ENCODE data around the gene FEN1. TPM values are rescaled to one million over a fixed set of nuclear protein-coding genes. Genes with fewer than 3 reads are reported as not detected.

The FEN1 gene
- total RNA-seq, 1 donor from 2014 or later, result 23.9 TPM

DNA sequence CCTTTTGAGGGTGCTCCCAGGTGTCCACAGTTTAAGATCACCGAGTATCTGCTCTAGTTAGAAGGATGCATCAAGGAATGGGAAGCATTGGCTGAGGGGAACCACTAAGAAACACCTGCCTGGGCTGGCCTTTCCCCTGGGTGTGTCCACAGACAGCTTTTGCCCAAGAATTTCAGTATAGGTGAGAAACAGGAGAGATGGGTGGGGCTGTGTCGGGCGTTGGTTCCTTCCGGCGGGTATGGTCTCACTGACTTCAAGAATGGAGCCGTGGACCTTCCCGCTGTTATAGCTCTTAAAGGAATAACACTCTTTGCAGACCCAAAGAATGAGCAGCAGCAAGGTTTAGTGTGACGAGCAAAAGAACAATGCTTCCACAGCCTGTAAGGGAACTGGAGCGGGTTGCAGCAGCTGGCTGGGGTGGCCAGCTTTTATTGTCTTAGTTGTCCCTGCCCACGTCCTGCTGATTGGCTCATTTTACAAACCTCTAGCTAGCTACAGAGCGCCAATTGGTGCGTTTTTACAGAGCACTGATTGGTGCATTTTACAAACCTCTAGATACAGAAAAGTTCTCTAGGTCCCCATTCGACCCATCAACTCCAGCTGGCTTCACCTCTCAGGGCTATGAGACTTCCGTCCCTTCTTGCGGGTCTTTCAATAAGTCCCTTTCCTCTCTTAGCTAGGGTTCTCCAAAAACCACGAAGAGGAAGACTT is 21.7 kb downstream of the FEN1 start:
- no peak for DNase-seq
- Mint-ChIP-seq H3K9me3 (no peaks in the 10 kb centered on the region), H3K4me1 (peaks cover 16% of the 10 kb centered on the region), H3K4me3 (peak overlapping the region; percentile 92), H3K27me3 (peaks cover 4% of the 10 kb centered on the region), H3K27ac (peak overlapping the region; percentile 87), H3K36me3 (ENCODE audit: low read depth) (peaks cover 11% of the 10 kb centered on the region)
- POLR2A ChIA-PET, result interaction anchor here (0.6 to 4.0 kb wide), 23 partner anchors 8 to 1037 kb away, joined by 3 to 61 read pairs (median 5); partner anchors contain the start of genes AHNAK, FADS2, FEN1 and FTH1
- ATAC-seq (ENCODE audit: low read depth), result peak; percentile 18
- TF ChIP-seq, protein P1, sequence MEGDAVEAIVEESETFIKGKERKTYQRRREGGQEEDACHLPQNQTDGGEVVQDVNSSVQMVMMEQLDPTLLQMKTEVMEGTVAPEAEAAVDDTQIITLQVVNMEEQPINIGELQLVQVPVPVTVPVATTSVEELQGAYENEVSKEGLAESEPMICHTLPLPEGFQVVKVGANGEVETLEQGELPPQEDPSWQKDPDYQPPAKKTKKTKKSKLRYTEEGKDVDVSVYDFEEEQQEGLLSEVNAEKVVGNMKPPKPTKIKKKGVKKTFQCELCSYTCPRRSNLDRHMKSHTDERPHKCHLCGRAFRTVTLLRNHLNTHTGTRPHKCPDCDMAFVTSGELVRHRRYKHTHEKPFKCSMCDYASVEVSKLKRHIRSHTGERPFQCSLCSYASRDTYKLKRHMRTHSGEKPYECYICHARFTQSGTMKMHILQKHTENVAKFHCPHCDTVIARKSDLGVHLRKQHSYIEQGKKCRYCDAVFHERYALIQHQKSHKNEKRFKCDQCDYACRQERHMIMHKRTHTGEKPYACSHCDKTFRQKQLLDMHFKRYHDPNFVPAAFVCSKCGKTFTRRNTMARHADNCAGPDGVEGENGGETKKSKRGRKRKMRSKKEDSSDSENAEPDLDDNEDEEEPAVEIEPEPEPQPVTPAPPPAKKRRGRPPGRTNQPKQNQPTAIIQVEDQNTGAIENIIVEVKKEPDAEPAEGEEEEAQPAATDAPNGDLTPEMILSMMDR (IDR thresholded peaks at IDR 0.05), result no peak
- CTCF ChIA-PET, result interaction anchor here (0.6 to 5.0 kb wide), 13 partner anchors 9 to 496 kb away, joined by 3 to 58 read pairs (median 4); partner anchors contain the start of genes CYB561A3 and FADS2
- intact Hi-C loops (cut with micrococcal nuclease), result loop anchor here (2.0 to 10.0 kb wide), 2 partner anchors 20 to 230 kb away; partner anchors contain the start of gene SYT7

DNA sequence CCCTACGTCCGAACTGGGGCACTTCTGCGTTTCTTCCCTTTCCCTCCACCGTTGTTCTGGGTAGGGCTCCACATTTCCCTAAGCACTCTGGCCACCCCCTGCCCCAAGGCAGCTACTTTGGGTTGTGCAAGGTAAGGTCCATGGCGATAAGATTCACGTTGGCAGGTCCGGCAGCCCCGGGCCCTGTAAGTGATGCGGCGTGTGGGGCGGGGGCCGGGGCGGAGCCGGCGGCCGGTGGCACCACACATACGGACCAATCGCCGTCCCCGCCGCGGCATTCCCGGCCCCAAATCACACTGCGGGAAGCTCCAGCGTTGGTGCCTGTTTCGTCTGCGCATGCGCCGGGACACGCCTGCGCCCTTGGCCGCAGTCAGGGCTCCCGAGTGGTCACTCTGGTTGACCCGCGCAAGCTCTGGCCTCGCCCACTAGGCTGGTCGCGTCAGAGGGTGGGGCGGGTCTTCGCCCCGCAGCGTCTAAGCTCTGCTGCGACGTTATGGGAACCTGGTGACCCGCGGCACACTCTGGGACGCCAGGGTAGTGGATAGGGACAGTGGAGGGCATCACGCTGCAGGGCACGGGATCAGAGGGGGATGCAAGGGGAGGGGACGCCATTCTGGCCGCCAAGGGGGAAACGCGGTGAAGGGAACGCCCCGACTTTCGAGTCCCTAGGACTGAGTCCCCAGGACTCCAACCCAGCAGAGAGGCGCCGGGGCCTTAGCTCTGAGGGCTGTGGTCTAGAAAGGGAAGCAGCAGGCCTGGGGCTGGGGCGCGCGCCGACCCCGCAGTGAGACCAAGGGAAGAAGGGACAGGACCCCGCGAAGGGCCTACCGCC is 22.5 kb downstream of the FEN1 start:
- POLR2A ChIA-PET, result interaction anchor here (0.6 to 4.0 kb wide), 29 partner anchors 8 to 1037 kb away, joined by 3 to 61 read pairs (median 4); partner anchors contain the start of genes AHNAK, ASRGL1, FADS2 and FEN1
- H3K4me3 Mint-ChIP-seq, result peak overlapping the region; percentile 92
- intact Hi-C loops (cut with micrococcal nuclease), result loop anchor here (1.0 to 10.0 kb wide), 5 partner anchors 20 to 230 kb away; partner anchors contain the start of genes FADS3, FEN1, SYT7 and TMEM258
- TF ChIP-seq, protein P1 (IDR thresholded peaks at IDR 0.05), result no peak
- H3K4me1 Mint-ChIP-seq, result peaks cover 16% of the 10 kb centered on the region
- peaks cover 8% of the 10 kb centered on the region for H3K36me3 Mint-ChIP-seq (ENCODE audit: low read depth)
- CTCF ChIA-PET, result interaction anchor here (0.6 to 5.0 kb wide), 16 partner anchors 9 to 496 kb away, joined by 3 to 58 read pairs (median 4); partner anchors contain the start of genes CYB561A3 and FADS2
- peak; percentile 58 for ATAC-seq (ENCODE audit: low read depth)
- peaks cover 4% of the 10 kb centered on the region for H3K27me3 Mint-ChIP-seq
- peak overlapping the region; percentile 87 for H3K27ac Mint-ChIP-seq
- no peaks in the 10 kb centered on the region for H3K9me3 Mint-ChIP-seq
- peak; percentile 65 for DNase-seq

DNA sequence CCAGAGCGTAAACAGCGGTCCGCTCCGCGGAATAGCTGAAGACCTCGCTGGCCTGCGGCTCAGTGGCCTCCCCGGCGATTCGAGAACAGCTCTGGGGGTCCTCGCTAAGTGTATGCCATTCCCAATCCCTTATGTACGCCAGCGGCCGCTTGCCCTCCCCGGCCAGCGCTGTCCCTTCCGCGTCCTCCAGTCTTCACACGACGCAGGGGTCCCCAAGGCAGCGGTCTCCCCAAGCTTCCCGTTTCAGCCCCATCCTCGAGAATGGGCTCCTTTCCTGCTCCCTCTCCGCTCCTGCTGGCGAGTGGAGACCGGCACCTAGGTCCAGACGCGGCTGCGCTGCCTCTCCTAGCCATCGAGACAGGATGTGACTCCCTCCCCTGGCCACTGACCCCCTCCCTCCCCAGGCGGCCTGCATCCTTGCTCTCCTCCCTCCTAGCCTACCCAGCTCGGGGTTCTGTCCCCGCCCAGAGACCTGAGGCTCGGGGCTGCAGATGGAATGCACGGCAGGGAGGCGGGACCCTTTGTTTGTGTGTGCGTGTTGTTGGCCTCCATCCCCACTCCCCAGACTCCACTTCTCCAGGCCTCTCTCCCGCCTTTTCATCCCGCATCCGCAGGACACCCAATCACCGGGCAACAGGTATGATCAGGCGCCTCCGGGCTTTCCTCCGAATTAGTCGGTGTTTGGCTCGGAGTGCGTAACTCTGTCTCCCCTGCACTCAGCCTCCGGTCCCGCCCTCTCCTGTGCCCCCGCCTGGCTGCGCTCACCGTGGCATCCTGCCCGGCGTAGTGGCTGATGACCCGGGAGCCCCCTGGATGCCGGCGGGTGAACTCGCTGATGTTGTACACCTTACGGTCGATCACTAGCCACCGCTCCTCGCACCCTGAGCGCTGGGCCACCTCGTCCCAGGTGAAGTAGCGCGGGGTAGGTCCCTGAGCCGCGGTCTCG is 23.4 kb downstream of the FEN1 start:
- Mint-ChIP-seq H3K4me3 (peak overlapping the region; percentile 92), H3K9me3 (no peaks in the 10 kb centered on the region), H3K4me1 (peaks cover 16% of the 10 kb centered on the region), H3K27ac (peak overlapping the region; percentile 72), H3K27me3 (peaks cover 4% of the 10 kb centered on the region), H3K36me3 (ENCODE audit: low read depth) (peaks cover 4% of the 10 kb centered on the region)
- POLR2A ChIA-PET, result interaction anchor here (0.9 to 4.0 kb wide), 20 partner anchors 12 to 1025 kb away, joined by 3 to 61 read pairs (median 5); partner anchors contain the start of genes ASRGL1, FADS2, FADS3 and FEN1
- peak; percentile 54 for ATAC-seq (ENCODE audit: low read depth)
- CTCF ChIA-PET, result interaction anchor here (0.7 to 5.0 kb wide), 13 partner anchors 10 to 495 kb away, joined by 3 to 58 read pairs (median 4); partner anchors contain the start of gene FADS2
- intact Hi-C loops (cut with micrococcal nuclease), result loop anchor here (1.0 to 10.0 kb wide), 8 partner anchors 11 to 231 kb away; partner anchors contain the start of genes FADS3, FEN1, SYT7 and TMEM258
- DNase-seq, result no peak
- TF ChIP-seq, protein P1 (IDR thresholded peaks at IDR 0.05), result no peak

DNA sequence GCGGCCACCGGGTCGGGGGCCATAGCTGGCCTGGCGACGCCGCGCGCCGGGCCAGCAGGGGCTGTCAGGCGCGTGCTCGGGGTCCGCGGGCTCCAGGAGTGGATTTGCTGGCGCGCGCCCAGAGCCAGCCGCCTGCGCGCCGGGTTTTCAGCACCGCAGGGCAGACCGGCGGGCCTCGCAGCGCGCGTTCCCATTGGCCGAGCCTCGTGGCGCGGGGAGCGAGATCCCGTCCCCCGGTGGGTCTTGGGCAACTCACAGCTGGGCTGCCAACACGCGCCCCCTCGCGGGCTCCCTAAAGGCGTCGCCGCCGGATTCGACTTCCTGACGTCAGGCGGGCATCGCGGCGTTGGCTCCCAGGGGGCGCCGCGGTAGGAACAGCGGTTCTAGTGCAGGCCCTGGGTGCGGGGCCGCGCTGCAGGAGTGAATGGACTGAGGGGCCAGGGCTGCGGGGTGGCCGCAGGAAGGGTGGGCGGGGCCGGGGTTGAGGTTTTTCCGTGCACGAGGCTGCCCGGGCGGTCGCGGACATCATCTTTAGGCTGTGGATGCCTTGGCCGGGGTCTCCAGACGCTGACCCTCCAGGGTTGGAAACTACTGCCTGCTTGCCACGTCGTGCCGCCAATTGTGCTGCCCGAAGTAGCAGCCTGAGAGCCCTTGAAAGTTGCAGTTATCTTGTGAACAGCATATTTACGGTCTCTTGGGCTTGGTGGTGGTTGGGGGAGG is 24.2 kb downstream of the FEN1 start, which contains the start of gene FADS1:
FADS1 (minus strand) TSS at position 268 of the 720 bp plus-strand sequence; CDS start at position 194, 74 bp downstream.
- H3K36me3 Mint-ChIP-seq (ENCODE audit: low read depth), result peaks cover 4% of the 10 kb centered on the region
- ChIA-PET CTCF (interaction anchor here (1.0 to 5.0 kb wide), 4 partner anchors 12 to 291 kb away, joined by 5 to 58 read pairs (median 22); partner anchors contain the start of gene FADS2), POLR2A (interaction anchor here (1.0 to 4.0 kb wide), 5 partner anchors 11 to 150 kb away, joined by 3 to 61 read pairs (median 41); partner anchors contain the start of genes FADS2, FADS3 and FTH1)
- intact Hi-C loops (cut with micrococcal nuclease), result loop anchor here (1.0 to 10.0 kb wide), 6 partner anchors 10 to 232 kb away; partner anchors contain the start of genes FADS3 and SYT7
- DNase-seq (peak; percentile 75), ATAC-seq (ENCODE audit: low read depth) (peak; percentile 63)
- peak within 1 kb of the TSS; percentile 72 for H3K27ac Mint-ChIP-seq
- TF ChIP-seq, protein P1 (IDR thresholded peaks at IDR 0.05), result no peak
- H3K4me3 Mint-ChIP-seq, result peak within 1 kb of the TSS; percentile 92
- peaks cover 4% of the 10 kb centered on the region for H3K27me3 Mint-ChIP-seq
- peaks cover 16% of the 10 kb centered on the region for H3K4me1 Mint-ChIP-seq
- H3K9me3 Mint-ChIP-seq, result no peaks in the 10 kb centered on the region
